Vagina (tissue), 2 donors: ENCODE results near the gene CCNT2. TPM values are rescaled to one million over a fixed set of nuclear protein-coding genes. Genes with fewer than 3 reads are reported as not detected.
"Not testable (repeated sequence)": the region's sequence is repeated elsewhere in the genome, so short reads cannot be mapped to it uniquely, and the experiment has no call there.

Source experiments
- DNase-seq, 2 donors: peaks; one replicate each; pipeline ENCODE4 v3.0.0-alpha.2; 2017; ENCODE audit errors: extremely low spot score in 2 of 2
- H3K27ac ChIP-seq: fragments of 200-600 bp; sonication (generic); one replicate; pipeline ENCODE4 v1.5.1; 2019
- H3K27me3 ChIP-seq: fragments of 200-600 bp; sonication (generic); one replicate; pipeline ENCODE4 v1.5.1; 2019
- H3K36me3 ChIP-seq, 2 donors: fragments of 200-600 bp; sonication (generic); one replicate each; pipeline ENCODE4 v1.5.1; 2017 to 2019
- H3K4me1 ChIP-seq: fragments of 200-600 bp; sonication (generic); one replicate; pipeline ENCODE4 v1.5.1; 2019
- H3K4me3 ChIP-seq, 2 donors: fragments of 200-600 bp; sonication (generic); 1 replicate in 1 of 2; 2 replicates in 1 of 2; pipeline ENCODE4 v1.5.1; 2016 to 2019
- H3K9me3 ChIP-seq: fragments of 200-600 bp; sonication (generic); one replicate; pipeline ENCODE4 v1.5.1; 2019
- POLR2A ChIP-seq, 2 donors: fragments of 450-650 bp; IDR thresholded peaks; one replicate each; pipeline ENCODE4 v1.6.1; 2017; ENCODE audit warnings: antibody characterized with exemption in 2 of 2, mild to moderate bottlenecking in 2 of 2, moderate library complexity in 2 of 2
- POLR2AphosphoS5 ChIP-seq, 2 donors: sonication (generic); formaldehyde crosslinking; IDR thresholded peaks; one replicate each; pipeline ENCODE4 v1.9.0; 2017; ENCODE audit warnings: antibody characterized with exemption in 2 of 2, mild to moderate bottlenecking in 2 of 2, low read depth in 1 of 2; ENCODE audit not compliant: insufficient read depth in 1 of 2
- intact Hi-C: fragments of 100-400 bp; cut with DNase I; formaldehyde crosslinking; loops from one replicate; pipeline ENCODE4 v1.15.1; 2023
- total RNA-seq: library from RNA; depleted of rRNA; stranded (reverse); fragments of >200 nt; gene quantifications from one replicate; pipeline ENCODE4 v1.2.3, GENCODE V29; 2016
- TF ChIP-seq, protein P1 (sequence below), 3 experiments: fragments of 450-650 bp in 2 of 3; fragments of 200-600 bp in 1 of 3; sonication (generic) in 1 of 3; IDR thresholded peaks; one replicate each; pipeline ENCODE4 v1.5.1; 2017 to 2019; ENCODE audit warnings: antibody characterized with exemption in 3 of 3, mild to moderate bottlenecking in 2 of 3, moderate library complexity in 2 of 3

Gene CCNT2
- total RNA-seq, 1 donor from 2014 or later = 34.6 TPM

- H3K27ac ChIP-seq = no peak overlapping the region
- intact Hi-C loops = no loop called here
- peaks cover 0 to 63% of the 10 kb centered on the region in 2 donors for H3K36me3 ChIP-seq
- no peak overlapping the region for H3K4me3 ChIP-seq
- DNase-seq = no peak
- TF ChIP-seq, protein P1, sequence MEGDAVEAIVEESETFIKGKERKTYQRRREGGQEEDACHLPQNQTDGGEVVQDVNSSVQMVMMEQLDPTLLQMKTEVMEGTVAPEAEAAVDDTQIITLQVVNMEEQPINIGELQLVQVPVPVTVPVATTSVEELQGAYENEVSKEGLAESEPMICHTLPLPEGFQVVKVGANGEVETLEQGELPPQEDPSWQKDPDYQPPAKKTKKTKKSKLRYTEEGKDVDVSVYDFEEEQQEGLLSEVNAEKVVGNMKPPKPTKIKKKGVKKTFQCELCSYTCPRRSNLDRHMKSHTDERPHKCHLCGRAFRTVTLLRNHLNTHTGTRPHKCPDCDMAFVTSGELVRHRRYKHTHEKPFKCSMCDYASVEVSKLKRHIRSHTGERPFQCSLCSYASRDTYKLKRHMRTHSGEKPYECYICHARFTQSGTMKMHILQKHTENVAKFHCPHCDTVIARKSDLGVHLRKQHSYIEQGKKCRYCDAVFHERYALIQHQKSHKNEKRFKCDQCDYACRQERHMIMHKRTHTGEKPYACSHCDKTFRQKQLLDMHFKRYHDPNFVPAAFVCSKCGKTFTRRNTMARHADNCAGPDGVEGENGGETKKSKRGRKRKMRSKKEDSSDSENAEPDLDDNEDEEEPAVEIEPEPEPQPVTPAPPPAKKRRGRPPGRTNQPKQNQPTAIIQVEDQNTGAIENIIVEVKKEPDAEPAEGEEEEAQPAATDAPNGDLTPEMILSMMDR (IDR thresholded peaks at IDR 0.05) = no peak
- no peak for TF ChIP-seq POLR2A (IDR thresholded peaks at IDR 0.05)
- TF ChIP-seq POLR2AphosphoS5 (IDR thresholded peaks at IDR 0.05; ENCODE audit: insufficient read depth in 1 of 2, low read depth in 1 of 2) = no peak
- no peaks in the 10 kb centered on the region for H3K4me1 ChIP-seq
- H3K27me3 ChIP-seq = no peaks in the 10 kb centered on the region
- H3K9me3 ChIP-seq = no peaks in the 10 kb centered on the region
Observed at GRCh38 chr2:134952608-134953007, 34.0 kb downstream of the CCNT2 start.

DNA sequence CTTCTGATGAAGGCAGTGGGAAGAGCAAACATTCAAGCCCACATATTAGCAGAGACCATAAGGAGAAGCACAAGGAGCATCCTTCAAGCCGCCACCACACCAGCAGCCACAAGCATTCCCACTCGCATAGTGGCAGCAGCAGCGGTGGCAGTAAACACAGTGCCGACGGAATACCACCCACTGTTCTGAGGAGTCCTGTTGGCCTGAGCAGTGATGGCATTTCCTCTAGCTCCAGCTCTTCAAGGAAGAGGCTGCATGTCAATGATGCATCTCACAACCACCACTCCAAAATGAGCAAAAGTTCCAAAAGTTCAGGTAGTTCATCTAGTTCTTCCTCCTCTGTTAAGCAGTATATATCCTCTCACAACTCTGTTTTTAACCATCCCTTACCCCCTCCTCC, 35.4 kb downstream of the CCNT2 start:
- Histone ChIP-seq H3K27ac (no peak overlapping the region), H3K27me3 (no peaks in the 10 kb centered on the region), H3K9me3 (no peaks in the 10 kb centered on the region), H3K36me3 (peaks cover 0 to 48% of the 10 kb centered on the region in 2 donors), H3K4me3 (no peak overlapping the region), H3K4me1 (no peaks in the 10 kb centered on the region)
- no peak for DNase-seq
- intact Hi-C loops = no loop called here
- TF ChIP-seq, protein P1 (IDR thresholded peaks at IDR 0.05) = no peak
- TF ChIP-seq POLR2AphosphoS5 (IDR thresholded peaks at IDR 0.05; ENCODE audit: insufficient read depth in 1 of 2, low read depth in 1 of 2) = no peak
- TF ChIP-seq POLR2A (IDR thresholded peaks at IDR 0.05) = no peak

GRCh38 chr2:134955744-134956143, 37.1 kb downstream of the CCNT2 start:
- Histone ChIP-seq H3K36me3 (peaks cover 0 to 32% of the 10 kb centered on the region in 2 donors), H3K27ac (no peak overlapping the region), H3K4me1 (no peaks in the 10 kb centered on the region), H3K9me3 (no peaks in the 10 kb centered on the region), H3K27me3 (no peaks in the 10 kb centered on the region), H3K4me3 (no peak overlapping the region)
- TF ChIP-seq POLR2A (IDR thresholded peaks at IDR 0.05) = no peak
- TF ChIP-seq POLR2AphosphoS5 (IDR thresholded peaks at IDR 0.05; ENCODE audit: insufficient read depth in 1 of 2, low read depth in 1 of 2) = no peak
- TF ChIP-seq, protein P1 (IDR thresholded peaks at IDR 0.05) = no peak
- DNase-seq = no peak
- intact Hi-C loops = no loop called here

- no peak for TF ChIP-seq POLR2A (IDR thresholded peaks at IDR 0.05)
- no peak for TF ChIP-seq POLR2AphosphoS5 (IDR thresholded peaks at IDR 0.05; ENCODE audit: insufficient read depth in 1 of 2, low read depth in 1 of 2)
- TF ChIP-seq, protein P1 (IDR thresholded peaks at IDR 0.05) = no peak
- Histone ChIP-seq H3K9me3 (no peaks in the 10 kb centered on the region), H3K27ac (no peak overlapping the region), H3K36me3 (peaks cover 0 to 32% of the 10 kb centered on the region in 2 donors), H3K27me3 (no peaks in the 10 kb centered on the region), H3K4me1 (no peaks in the 10 kb centered on the region), H3K4me3 (no peak overlapping the region)
- DNase-seq = no peak
- intact Hi-C loops = no loop called here
Observed at GRCh38 chr2:134957477-134957876, 38.9 kb downstream of the CCNT2 start.

DNA sequence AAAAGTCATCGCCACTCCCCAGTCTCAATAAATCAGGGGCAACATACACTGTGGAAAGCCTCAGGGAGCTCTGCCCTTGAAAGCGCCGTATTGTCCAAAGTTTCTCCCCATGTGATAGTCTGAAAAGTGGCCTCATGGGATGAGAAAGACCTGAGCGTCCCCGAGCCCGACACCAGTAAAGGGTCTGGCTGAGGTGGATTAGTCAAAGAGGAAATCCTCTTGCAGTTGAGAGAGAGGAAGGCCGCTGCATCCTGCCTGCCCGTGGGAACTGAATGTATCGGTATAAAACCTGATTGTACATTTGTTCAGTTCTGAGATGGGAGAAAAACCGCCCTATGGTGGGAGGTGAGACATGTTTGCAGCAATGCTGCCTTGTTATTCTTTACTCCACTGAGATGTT, 48.5 kb downstream of the CCNT2 start:
- H3K27me3 ChIP-seq, DNase-seq, H3K36me3 ChIP-seq, H3K4me3 ChIP-seq, H3K9me3 ChIP-seq, H3K4me1 ChIP-seq, intact Hi-C loops, H3K27ac ChIP-seq: not testable (repeated sequence)
